HG03097 (cell line): Measurements from ENCODE around the gene TNIP1.

Experiments used
- ATAC-seq: cut with Tn5 transposase; IDR thresholded peaks from one replicate; pipeline ENCODE4 v1.9.1; 2021; ENCODE audit not compliant: unreplicated experiment, low FRiP score

TNIP1 gene

GRCh38 chr5:151067632-151068432 is 13.0 kb downstream of the TNIP1 start:
- no peak for ATAC-seq

GRCh38 chr5:151066920-151067319 is 13.9 kb downstream of the TNIP1 start:
- ATAC-seq = no peak

GRCh38 chr5:151065609-151066008 is 15.2 kb downstream of the TNIP1 start:
- no peak for ATAC-seq

- no peak for ATAC-seq
These were observed 15.8 kb downstream of the TNIP1 start for GRCh38 chr5:151064916-151065499.

- ATAC-seq = no peak
These were observed 17.5 kb downstream of the TNIP1 start for GRCh38 chr5:151063142-151063989.

- ATAC-seq = no peak
These were observed 18.3 kb downstream of the TNIP1 start for GRCh38 chr5:151062405-151063141.

GRCh38 chr5:151060742-151061141 is 20.1 kb downstream of the TNIP1 start:
- ATAC-seq = no peak

- ATAC-seq = no peak
These were observed 21.8 kb downstream of the TNIP1 start for GRCh38 chr5:151058891-151059489.

GRCh38 chr5:151058301-151058700 is 22.5 kb downstream of the TNIP1 start:
- no peak for ATAC-seq

GRCh38 chr5:151056379-151057325 is 24.2 kb downstream of the TNIP1 start:
- no peak for ATAC-seq

- ATAC-seq = no peak
These were observed 25.5 kb downstream of the TNIP1 start for GRCh38 chr5:151055336-151055735.

GRCh38 chr5:151054709-151055108 is 26.1 kb downstream of the TNIP1 start:
- ATAC-seq = no peak

- ATAC-seq = no peak
These were observed 26.9 kb downstream of the TNIP1 start for GRCh38 chr5:151053796-151054462.

- no peak for ATAC-seq
These were observed 28.0 kb downstream of the TNIP1 start for GRCh38 chr5:151052836-151053235.

GRCh38 chr5:151051931-151052608 is 28.8 kb downstream of the TNIP1 start:
- no peak for ATAC-seq

GRCh38 chr5:151051066-151051930 is 29.5 kb downstream of the TNIP1 start:
- peak; percentile 68 for ATAC-seq

GRCh38 chr5:151048526-151048925 is 32.3 kb downstream of the TNIP1 start:
- ATAC-seq = no peak
